NCI-H748 treated with DMSO at 0.1 percent for 48 hours (cell line): Measurements from ENCODE around the gene PFKFB2.
"Not testable (repeated sequence)": the region's sequence is repeated elsewhere in the genome, so short reads cannot be mapped to it uniquely, and the experiment has no call there.

ENCODE experiments used
- DNase-seq: peaks from one replicate; lab custom pipeline; 2025; lab: John Stamatoyannopoulos, UW

PFKFB2 gene

GRCh38 chr1:207039380-207040180, 13.5 kb upstream of the PFKFB2 start:
- DNase-seq = no peak

- DNase-seq = no peak
These were observed 12.9 kb upstream of the PFKFB2 start for GRCh38 chr1:207040181-207040533.

- DNase-seq = not testable (repeated sequence)
These were observed 11.7 kb upstream of the PFKFB2 start for GRCh38 chr1:207041397-207041796.

- no peak for DNase-seq
These were observed 7.6 kb upstream of the PFKFB2 start for GRCh38 chr1:207045453-207045852.

- no peak for DNase-seq
These were observed 5.6 kb upstream of the PFKFB2 start for GRCh38 chr1:207047505-207047904.

GRCh38 chr1:207048041-207048440, 5.0 kb upstream of the PFKFB2 start:
- no peak for DNase-seq

GRCh38 chr1:207049054-207049453, 4.0 kb upstream of the PFKFB2 start:
- no peak for DNase-seq

GRCh38 chr1:207049514-207049913, 3.6 kb upstream of the PFKFB2 start:
- no peak for DNase-seq

GRCh38 chr1:207049974-207050391, 3.1 kb upstream of the PFKFB2 start:
- DNase-seq = peak; percentile 33

GRCh38 chr1:207050480-207051190, 2.4 kb upstream of the PFKFB2 start:
- peak; percentile 73 for DNase-seq

GRCh38 chr1:207051191-207051943, 1.7 kb upstream of the PFKFB2 start, which contains the start of gene YOD1:
YOD1 (minus strand) TSS chr1:207051208; CDS start chr1:207051030, 178 bp downstream.
- no peak for DNase-seq

GRCh38 chr1:207054491-207054890, 1.4 kb downstream of the PFKFB2 start:
- no peak for DNase-seq

GRCh38 chr1:207055386-207056001, 2.4 kb downstream of the PFKFB2 start:
- DNase-seq = no peak

GRCh38 chr1:207056673-207057072, 3.6 kb downstream of the PFKFB2 start:
- no peak for DNase-seq

- DNase-seq = no peak
These were observed 5.2 kb downstream of the PFKFB2 start for GRCh38 chr1:207058252-207058651.

- DNase-seq = no peak
These were observed 6.1 kb downstream of the PFKFB2 start for GRCh38 chr1:207058878-207059867.

GRCh38 chr1:207059881-207060280, 6.8 kb downstream of the PFKFB2 start:
- DNase-seq = no peak

- DNase-seq = no peak
These were observed 7.5 kb downstream of the PFKFB2 start for GRCh38 chr1:207060596-207060995.

GRCh38 chr1:207062058-207062457, 9.0 kb downstream of the PFKFB2 start:
- no peak for DNase-seq

GRCh38 chr1:207063014-207063413, 9.9 kb downstream of the PFKFB2 start:
- DNase-seq = no peak

GRCh38 chr1:207064561-207064960, 11.5 kb downstream of the PFKFB2 start:
- no peak for DNase-seq
